ENCODE data around the gene GANC. TPM values are rescaled to one million over a fixed set of nuclear protein-coding genes. Genes with fewer than 3 reads are reported as not detected.

The GANC gene
- total RNA-seq, 2 donors from 2014 or later: 11.9 to 21.1 TPM

DNA sequence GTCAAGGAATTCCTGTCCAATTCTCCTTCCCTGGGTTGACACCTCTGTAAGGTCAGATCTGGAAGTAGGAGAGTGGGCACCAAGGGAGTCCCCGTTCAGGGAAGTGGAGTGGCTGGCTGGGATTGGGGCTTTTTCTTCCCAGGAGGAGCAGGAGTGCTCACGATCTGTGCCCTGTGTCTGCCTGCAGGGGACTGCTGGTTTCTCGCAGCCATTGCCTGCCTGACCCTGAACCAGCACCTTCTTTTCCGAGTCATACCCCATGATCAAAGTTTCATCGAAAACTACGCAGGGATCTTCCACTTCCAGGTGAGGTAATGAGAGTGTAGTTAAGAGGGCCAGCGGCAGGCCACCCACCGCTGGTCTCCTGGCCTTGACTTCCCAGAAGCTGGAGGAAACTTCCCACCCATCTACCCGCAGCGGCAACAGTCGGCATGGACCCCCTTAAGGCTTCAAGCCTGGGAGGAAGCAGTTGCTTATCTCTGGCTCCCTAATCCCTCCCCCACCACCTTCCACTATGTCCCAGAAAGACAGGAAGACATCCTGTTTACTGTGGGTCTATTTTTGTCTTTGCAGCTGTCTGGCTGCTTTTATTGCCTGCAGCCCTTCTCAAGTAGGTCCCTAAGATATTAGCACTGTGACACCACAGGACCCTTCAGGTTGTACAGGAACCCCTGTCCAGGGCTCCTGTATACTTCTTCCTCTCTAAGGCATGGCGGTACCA, 113.1 kb downstream of the GANC start:
- Histone ChIP-seq H3K4me3 (no peak overlapping the region), H3K27me3 (no peaks in the 10 kb centered on the region), H3K27ac (no peak overlapping the region), H3K36me3 (replicated peaks in 1 of 2; ENCODE audit: insufficient read depth in 1 of 2, low read depth in 2 of 2) (no peaks in the 10 kb centered on the region), H3K9me3 (no peaks in the 10 kb centered on the region), H3K4me1 (no peaks in the 10 kb centered on the region)
- no peak for ATAC-seq
- no peak for DNase-seq
- intact Hi-C loops (cut with DNase I): no loop called here
- no peak for TF ChIP-seq POLR2A (IDR thresholded peaks at IDR 0.05)
- TF ChIP-seq CTCF (IDR thresholded peaks at IDR 0.05): no peak
- WGBS, 2 donors: 79 to 89% methylated on average over 10 to 12 of the region's 12 CpGs

DNA sequence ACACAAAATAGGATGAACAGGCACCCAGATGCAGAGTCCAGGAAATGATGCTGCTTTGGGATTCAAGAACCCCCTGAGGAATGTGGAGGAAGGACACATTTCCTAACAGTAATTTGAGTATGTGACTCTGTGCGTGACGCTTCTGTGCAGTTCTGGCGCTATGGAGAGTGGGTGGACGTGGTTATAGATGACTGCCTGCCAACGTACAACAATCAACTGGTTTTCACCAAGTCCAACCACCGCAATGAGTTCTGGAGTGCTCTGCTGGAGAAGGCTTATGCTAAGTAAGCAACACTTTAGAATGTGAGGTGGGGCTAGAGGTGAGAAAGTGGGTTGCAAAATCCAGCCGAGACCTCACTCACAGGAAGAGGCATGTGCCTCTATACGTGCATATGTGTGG, 114.6 kb downstream of the GANC start:
- DNase-seq: no peak
- no peak for TF ChIP-seq CTCF (IDR thresholded peaks at IDR 0.05)
- TF ChIP-seq POLR2A (IDR thresholded peaks at IDR 0.05): no peak
- Histone ChIP-seq H3K27ac (no peak overlapping the region), H3K4me3 (no peak overlapping the region), H3K9me3 (no peaks in the 10 kb centered on the region), H3K4me1 (no peaks in the 10 kb centered on the region), H3K27me3 (no peaks in the 10 kb centered on the region), H3K36me3 (replicated peaks in 1 of 2; ENCODE audit: insufficient read depth in 1 of 2, low read depth in 2 of 2) (no peaks in the 10 kb centered on the region)
- intact Hi-C loops (cut with DNase I): no loop called here
- WGBS, 2 donors: 87 to 88% methylated on average over 8 of the region's 8 CpGs
- no peak for ATAC-seq

GRCh38 chr15:42392309-42393024, 119.5 kb downstream of the GANC start:
- 73 to 82% methylated on average over 11 of the region's 11 CpGs for WGBS, 2 donors
- Histone ChIP-seq H3K4me1 (no peaks in the 10 kb centered on the region), H3K27me3 (no peaks in the 10 kb centered on the region), H3K4me3 (no peak overlapping the region), H3K36me3 (replicated peaks in 1 of 2; ENCODE audit: insufficient read depth in 1 of 2, low read depth in 2 of 2) (no peaks in the 10 kb centered on the region), H3K27ac (no peak overlapping the region), H3K9me3 (no peaks in the 10 kb centered on the region)
- no peak for TF ChIP-seq POLR2A (IDR thresholded peaks at IDR 0.05)
- no peak for TF ChIP-seq CTCF (IDR thresholded peaks at IDR 0.05)
- intact Hi-C loops (cut with DNase I): no loop called here
- ATAC-seq (no peak), DNase-seq (no peak)

DNA sequence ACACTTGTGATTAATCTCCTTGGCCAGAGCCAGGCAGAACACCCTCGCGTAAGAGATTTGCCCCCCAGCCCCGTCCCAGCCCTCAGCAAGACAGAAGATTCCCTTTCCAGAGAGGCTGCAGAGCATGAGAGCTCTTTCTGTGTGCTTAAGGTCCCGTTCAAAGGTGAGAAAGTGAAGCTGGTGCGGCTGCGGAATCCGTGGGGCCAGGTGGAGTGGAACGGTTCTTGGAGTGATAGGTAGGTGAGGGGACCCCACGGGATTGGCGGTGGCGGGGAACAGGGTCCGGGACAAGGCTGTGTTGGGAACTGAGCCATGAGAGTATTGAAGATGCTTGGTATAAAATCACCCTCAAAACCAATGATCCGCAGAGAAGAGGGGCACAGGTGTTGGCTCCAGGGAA, 121.1 kb downstream of the GANC start:
- H3K4me3 ChIP-seq: no peak overlapping the region
- WGBS, 2 donors: 86% methylated on average over 13 of the region's 13 CpGs
- no peaks in the 10 kb centered on the region for H3K36me3 ChIP-seq (replicated peaks in 1 of 2; ENCODE audit: insufficient read depth in 1 of 2, low read depth in 2 of 2)
- DNase-seq (no peak), ATAC-seq (no peak)
- H3K9me3 ChIP-seq: no peaks in the 10 kb centered on the region
- TF ChIP-seq POLR2A (IDR thresholded peaks at IDR 0.05) (no peak), CTCF (IDR thresholded peaks at IDR 0.05) (no peak)
- no peaks in the 10 kb centered on the region for H3K4me1 ChIP-seq
- no peak overlapping the region for H3K27ac ChIP-seq
- intact Hi-C loops (cut with DNase I): no loop called here
- no peaks in the 10 kb centered on the region for H3K27me3 ChIP-seq

Data from body of pancreas (tissue), 4 donors.